GM12892 (cell line): ENCODE results near the gene ADSS1.

Experiments used
- POLR2A ChIP-seq: IDR thresholded peaks from 2 replicates; pipeline ENCODE4 v1.6.1; 2011; ENCODE audit warnings: low read depth, low read length, control low read depth
- POLR2AphosphoS5 ChIP-seq: IDR thresholded peaks from 2 replicates; pipeline ENCODE4 v1.6.1; 2011; ENCODE audit warnings: low read depth, low read length, control low read depth

- TF ChIP-seq POLR2A: no peak
- no peak for TF ChIP-seq POLR2AphosphoS5
Measured at GRCh38 chr14:104783484-104784217, 59.6 kb downstream of the ADSS1 start.
